ENCODE results near the gene LIPI.
"Not testable (repeated sequence)": the region's sequence is repeated elsewhere in the genome, so short reads cannot be mapped to it uniquely, and the experiment has no call there.

Gene LIPI

GRCh38 chr21:14074177-14074576 lies 136.6 kb downstream of the LIPI start:
- in situ Hi-C loops (cut with MboI; ENCODE audit: low sequenced_read_pairs): no loop called here

DNA sequence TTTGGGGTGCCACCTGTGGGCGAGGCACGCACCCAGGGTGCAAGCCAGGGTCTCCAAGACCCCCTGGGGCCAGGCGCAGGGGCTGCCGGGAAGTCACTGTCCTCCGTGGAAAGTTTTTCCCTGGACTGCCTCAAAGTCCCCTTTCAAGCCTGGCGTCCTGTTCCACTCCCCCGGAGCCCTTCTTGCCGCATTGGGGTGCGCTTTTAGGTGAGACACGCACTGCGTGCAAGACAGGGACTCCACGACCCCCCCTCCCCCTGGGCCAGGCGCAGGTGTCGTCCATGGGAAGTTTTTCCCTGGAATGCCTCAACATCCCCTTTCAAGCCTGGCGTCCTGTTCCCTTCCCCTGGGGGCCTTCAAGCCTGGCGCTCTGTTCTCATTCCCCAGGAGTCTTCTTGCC lies 137.1 kb downstream of the LIPI start:
- in situ Hi-C loops (cut with MboI; ENCODE audit: low sequenced_read_pairs): no loop called here

DNA sequence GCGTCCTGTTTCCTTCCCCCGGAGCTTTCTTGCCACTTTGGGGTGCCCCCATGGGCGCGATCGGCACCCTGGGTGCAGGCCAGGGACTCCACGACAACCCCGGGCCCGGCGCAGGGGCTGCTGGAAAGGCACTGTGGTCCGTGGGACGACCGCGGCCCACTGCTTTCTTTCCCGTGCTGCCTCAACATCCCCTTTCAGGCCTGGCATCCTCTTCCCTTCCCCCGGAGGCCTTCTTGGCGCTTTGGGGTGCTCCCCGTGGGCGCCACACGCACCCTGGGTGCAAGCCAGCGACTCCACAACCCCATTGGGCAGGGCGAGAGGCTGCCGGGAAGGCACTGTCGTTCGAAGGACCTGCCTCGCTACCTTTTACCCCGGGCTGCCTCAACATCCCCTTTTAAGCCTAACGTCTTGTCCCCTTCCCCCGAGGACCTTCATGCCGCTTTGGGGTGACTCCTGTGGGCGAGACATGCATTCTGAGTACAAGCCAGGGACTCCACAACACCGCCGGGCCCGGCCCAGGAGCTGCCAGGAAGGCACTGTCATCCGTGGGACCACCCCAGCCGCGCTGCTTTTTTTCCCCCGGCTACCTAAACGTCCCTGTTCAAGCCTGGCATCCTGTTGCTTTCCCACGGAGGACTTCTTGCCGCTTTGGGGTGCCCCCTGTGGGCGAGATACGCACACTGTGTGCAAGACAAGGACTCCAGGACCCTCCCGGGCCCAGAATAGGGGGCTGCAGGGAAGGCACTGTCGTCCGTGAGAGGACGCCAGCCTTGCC lies 137.8 kb downstream of the LIPI start:
- in situ Hi-C loops (cut with MboI; ENCODE audit: low sequenced_read_pairs): no loop called here

DNA sequence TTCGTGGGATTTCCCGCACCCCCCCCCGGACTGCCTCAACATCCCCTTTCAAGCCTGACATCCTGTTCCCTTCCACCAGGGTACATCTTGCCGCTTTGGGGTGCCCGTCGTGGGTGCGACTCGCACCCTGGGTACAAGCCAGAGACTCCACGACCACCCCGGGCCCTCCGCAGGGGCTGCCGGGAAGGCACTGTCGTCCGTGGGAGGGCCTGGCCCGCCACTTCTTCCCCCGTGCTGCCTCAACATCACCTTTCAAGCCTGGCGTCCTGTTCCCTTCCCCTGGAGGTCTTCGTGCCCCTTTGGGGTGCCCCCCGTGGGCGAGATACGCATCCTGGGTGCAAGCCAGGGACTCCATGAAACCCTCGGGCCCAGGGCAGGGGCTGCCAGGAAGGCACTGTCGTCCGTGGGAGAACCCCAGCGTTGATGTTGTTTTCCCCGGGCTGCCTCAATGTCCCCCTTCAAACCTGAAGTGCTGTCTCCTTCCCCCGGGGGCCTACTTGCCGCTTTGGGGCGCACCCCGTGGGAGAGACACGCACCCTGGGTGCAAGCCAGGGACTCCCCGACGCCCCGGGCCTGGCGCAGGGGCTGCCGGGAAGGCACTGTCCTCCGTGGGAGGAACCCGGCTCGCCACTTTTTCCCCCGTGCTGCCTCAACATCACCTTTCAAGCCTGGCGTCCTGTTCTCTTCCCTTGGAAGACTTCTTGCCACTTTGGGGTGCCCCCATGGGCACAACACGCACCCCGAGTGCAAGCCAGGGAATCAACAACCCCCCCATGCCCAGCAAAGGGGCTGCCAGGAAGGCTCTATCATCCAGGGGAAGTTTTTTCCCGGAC lies 138.6 kb downstream of the LIPI start:
- in situ Hi-C loops (cut with MboI; ENCODE audit: low sequenced_read_pairs): no loop called here

DNA sequence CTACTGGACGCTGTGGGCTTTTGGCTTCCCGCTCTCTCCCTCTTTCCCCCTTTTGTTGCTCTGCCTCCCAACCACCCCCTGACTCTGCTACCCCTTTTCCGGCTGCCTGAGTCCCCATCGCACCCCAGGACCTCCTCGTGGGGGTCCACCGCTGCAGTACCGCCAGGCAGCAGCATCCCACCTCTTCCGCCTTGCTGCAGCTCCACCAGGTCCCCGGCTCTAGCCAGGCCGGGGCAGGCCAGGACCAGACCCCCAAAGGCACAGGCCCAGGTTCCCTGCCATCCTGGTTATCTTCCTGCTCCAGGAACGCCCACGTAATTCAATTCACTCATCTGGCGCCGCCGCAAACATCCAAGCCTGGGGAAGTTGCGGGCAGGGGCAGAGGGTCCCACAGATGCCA lies 139.8 kb downstream of the LIPI start:
- in situ Hi-C loops (cut with MboI; ENCODE audit: low sequenced_read_pairs): no loop called here

- in situ Hi-C loops (cut with MboI; ENCODE audit: low sequenced_read_pairs): no loop called here
Measured at GRCh38 chr21:14070049-14070893, 140.5 kb downstream of the LIPI start.

DNA sequence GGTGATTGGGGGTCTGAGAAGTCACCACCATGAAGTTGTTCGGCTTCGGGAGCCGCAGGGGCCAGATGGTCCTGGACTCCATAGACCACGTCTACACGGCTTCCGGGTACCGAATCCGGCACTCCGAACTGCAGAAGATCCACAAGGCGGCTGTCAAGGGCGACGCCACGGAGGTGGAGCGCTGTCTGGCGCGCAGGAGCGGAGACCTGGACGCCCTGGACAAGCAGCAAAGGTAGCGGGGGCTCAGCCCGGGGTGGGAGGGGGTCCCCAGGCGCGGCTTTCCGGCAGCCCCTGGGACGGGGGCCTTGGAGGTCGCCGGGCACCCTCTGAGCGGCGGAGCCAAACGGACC lies 146.5 kb downstream of the LIPI start:
- in situ Hi-C loops (cut with MboI; ENCODE audit: low sequenced_read_pairs): no loop called here

DNA sequence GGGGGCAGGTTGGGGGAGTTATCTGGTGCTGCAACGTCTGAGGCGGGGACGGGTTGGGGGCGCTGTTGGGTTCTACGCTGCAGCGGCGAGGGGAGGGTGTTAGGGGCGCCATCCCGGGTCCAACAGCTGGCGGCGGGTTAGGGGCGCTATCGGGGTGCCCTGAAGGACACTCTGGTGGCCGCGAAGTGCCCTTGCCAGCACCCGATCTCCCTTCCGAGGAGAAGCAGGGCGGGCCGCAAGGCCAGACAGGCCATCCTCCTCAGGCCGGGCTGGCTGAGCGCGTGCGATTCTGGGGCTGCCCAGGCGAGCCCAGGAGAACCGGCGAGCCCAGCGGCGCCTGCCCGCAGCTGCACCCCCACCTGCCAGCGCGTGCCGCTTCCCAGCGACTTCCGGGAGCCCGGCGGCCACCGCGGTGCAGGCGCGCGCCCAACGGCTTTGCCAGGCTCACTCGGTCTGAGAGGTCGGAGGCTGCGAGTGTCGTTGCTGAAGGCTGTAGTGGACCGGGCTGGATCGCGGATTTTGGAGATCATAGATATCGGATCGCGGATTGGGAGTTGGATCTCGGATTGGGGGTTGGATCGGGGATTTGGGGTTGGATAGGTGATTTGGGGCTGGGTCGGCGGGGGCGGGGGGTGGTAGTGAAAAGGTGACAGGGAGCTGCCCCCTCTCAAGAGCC lies 147.0 kb downstream of the LIPI start:
- in situ Hi-C loops (cut with MboI; ENCODE audit: low sequenced_read_pairs): not testable (repeated sequence)

GRCh38 chr21:14062684-14063083 lies 148.1 kb downstream of the LIPI start:
- in situ Hi-C loops (cut with MboI; ENCODE audit: low sequenced_read_pairs): not testable (repeated sequence)

DNA sequence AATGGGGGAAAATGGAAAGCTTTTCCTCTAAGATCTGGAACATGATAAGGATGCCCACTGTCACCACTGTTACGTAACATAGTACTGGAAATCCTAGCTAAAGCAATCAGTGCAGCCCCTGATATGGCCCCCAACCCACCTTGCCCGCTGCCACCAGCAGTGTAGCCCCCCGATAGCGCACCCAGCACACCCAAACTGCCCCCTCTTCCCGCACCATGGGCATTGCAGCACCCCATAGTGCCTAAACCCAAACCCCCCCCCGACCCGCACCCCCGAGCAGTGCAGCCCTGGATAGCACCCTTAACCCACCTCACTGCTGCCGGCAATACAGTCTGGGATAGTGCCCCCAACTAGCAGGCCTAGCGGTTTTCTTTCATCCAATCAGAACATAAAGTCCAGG lies 148.9 kb downstream of the LIPI start:
- in situ Hi-C loops (cut with MboI; ENCODE audit: low sequenced_read_pairs): not testable (repeated sequence)

- in situ Hi-C loops (cut with MboI; ENCODE audit: low sequenced_read_pairs): not testable (repeated sequence)
Measured at GRCh38 chr21:14058995-14059627, 151.6 kb downstream of the LIPI start.

All from hTERT RPE-1 (cell line).